T1000 (cell line): ENCODE data around the gene BLTP2.
"Not testable (repeated sequence)": the region's sequence is repeated elsewhere in the genome, so short reads cannot be mapped to it uniquely, and the experiment has no call there.

Experiments used
- DNase-seq: peaks from one replicate; lab custom pipeline; 2025; ENCODE audit warnings: mixed read lengths; lab: John Stamatoyannopoulos, UW

BLTP2 gene

DNA sequence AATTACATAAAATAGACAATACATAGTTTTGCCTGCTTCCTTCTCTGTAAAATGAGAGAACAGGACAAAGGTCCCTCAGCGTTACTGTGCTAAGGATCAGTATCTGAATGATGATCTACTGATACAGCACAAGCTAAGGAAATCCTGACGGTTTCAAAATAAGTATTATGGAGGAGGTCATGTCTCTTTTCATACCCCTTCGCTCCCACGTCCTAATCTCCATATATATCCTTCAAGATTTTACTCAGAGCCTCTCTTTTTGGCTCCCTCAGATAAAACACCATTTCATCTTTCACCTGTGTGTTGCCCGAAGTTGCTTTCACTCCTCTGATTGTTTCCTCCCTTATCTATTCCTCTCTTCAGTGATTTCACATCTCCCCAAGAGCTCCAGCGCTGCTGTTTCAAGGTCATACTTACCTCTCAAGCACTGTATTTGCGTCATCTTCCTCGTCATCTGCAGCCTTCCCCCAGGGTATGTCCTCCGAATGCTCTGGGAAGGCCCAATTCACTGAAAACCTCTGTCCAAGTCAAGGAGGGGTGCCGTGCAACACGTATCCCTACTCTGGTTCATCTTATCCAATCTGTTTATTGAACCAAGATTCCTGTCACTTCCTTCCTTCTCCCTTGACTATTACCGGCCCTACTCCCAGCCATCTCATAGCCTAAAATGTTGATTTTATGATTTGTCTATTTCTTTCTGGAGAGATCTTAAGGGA lies 1.2 kb upstream of the BLTP2 start:
- no peak for DNase-seq

- DNase-seq, result no peak
Measured at GRCh38 chr17:28645576-28645939, 600 bp upstream of the BLTP2 start.

- no peak for DNase-seq
Measured at GRCh38 chr17:28643983-28644786, 773 bp downstream of the BLTP2 start.

DNA sequence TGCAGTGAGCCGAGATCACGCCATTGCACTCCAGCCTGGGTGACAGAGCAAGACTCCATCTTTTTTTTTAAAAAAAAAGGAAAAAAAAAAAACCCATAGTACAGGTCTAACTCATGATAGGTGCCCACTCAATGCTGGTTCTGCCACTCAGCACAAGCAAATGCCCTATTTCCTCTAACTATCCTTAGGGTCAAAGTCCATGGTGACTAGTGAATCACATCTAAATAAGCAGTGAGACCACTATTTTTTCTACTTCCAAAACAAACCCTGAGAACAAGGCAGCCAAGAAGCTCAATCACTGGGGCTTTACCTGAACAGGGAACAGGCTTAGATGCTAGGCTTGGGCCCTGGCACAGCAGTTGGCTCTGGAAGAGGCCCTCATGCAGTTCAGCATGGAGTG lies 3.4 kb downstream of the BLTP2 start:
- DNase-seq, result no peak

GRCh38 chr17:28635506-28635905 lies 9.5 kb downstream of the BLTP2 start:
- no peak for DNase-seq

- no peak for DNase-seq
Measured at GRCh38 chr17:28634206-28634865, 10.6 kb downstream of the BLTP2 start.

DNA sequence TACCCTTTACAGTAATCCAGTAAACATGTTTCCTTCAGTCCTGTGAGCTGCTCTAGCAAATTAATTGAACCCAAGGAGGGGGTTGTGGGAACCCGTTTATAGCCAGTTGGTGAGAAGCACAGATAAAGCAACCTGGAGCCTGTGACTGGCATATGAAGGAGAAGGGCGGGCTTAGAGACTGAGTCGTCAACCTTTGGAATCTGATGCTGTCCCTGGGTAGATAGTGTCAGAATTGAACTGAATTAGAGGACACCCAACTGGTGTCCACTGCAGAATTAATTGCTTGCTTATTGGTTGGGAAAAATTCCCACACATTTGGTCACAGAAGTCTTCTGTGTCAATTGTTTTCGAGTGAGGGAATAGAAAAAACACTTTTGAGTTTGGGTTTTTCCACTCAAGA lies 18.1 kb downstream of the BLTP2 start:
- DNase-seq, result no peak

- no peak for DNase-seq
Measured at GRCh38 chr17:28624148-28624547, 20.8 kb downstream of the BLTP2 start.

GRCh38 chr17:28623696-28624095 lies 21.3 kb downstream of the BLTP2 start:
- no peak for DNase-seq

GRCh38 chr17:28622186-28622585 lies 22.8 kb downstream of the BLTP2 start:
- DNase-seq, result no peak

DNA sequence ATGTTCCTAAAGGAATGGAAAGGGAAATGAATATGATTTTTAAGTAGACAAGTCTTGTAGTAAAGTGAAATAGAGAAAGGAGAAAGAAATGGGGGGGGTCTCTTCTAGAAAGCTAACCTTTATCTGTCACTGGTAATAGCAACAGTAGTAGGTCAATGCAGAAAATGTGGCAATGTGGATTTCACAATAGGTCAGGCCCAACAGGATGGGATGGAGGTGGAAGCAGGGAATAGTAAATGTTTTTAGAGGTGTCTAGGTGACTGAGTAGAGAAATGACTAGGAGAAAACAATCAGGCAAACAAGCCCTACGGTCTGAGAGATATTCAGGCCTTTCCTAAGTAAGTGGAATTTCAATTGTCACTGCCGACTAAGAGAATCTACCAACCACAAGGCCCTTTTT lies 24.9 kb downstream of the BLTP2 start:
- no peak for DNase-seq

DNA sequence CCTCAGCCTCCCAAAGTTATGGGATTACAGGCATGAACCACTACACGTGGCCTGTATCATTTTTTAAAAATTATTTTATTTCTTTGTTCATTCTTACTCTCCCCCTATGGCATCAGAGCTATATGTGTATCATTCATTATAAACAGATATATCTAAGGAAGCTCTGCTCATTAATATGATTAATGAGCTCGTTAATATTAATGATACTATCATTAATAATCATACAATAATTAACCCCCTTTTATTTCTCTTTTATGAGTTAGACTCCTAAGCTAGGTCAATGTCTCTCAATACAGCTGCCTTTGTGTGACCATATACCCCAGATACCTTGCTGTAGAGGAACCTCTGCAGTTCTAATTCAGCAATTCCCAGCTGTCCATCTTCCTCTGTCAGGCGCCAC lies 26.5 kb downstream of the BLTP2 start:
- DNase-seq, result no peak

DNA sequence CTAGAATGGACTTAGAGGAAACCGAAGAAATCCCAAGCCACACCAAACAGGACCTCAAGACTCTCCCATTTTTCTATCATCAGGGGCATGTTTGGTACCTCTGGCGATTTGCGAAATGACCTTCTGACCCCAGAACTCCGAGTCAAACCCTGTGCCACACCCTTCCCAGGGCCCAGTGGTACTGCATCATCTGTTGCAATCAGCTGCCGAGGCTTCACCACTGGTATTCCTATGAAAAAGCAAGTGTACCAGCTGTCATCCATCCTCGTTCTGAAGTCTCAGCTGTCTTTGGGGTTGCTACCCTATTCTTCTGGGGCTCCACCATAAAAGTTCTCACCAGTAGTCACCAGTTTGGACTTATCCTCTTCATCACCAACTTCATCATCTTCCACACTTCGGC lies 28.7 kb downstream of the BLTP2 start:
- DNase-seq, result no peak

DNA sequence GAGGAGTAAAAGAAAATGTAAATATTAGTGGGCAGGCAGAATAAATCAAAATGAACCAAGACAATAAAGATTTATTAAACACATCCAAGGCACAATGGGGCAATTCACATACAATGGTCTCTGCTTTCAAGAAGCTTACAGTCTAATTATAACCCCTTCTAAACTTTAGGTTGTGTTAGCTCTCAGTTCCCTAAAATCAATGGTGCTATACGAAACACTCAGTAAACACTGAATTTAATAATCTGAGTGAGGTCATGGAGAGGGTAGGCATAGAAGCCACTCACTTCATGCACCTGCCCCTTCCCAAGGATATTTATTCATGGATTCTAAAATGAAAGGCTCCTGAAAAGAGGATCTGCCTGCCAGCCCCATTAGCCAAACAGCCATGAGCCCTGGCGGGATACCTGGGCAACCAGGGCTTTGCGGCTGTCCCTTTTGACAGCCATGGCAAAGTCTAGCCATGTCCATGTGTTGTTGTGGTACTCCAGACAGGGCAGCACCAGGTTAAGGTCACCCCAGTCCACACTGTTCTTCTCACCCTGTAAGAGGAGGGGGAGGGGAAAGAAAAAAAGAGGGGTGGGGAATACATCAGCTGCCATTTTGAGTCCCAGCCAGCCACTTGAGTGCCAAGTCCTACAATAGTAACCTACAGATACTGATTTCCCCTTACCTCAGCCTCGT lies 29.6 kb downstream of the BLTP2 start:
- no peak for DNase-seq

DNA sequence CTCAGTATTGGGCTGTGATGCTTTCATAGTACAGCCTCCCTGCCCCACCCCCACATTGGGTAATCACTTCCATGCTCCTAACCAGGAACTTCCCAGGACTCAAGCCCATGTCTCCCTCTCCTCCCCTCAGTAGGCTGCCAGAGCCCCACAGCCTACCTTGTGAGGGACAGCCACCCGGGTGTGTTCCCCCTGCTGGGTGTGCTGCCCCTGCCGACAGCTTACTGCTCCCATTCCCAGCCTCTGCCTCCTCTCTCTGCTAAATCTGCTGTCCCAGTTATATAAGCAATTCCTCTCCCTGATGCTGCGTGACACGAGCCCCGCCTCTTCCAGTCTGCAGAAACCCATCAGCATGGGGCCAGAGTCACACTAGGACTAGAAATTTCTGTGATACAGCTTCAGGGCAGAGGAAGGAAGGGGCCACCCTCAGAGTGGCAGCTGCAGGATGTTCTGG lies 31.0 kb downstream of the BLTP2 start, which contains the start of gene RSKR:
Gene RSKR (minus strand): TSS at position 255 of the 451 bp plus-strand sequence. CDS start 24 bp downstream, at position 231.
- no peak for DNase-seq

GRCh38 chr17:28612936-28613872 lies 31.8 kb downstream of the BLTP2 start:
- no peak for DNase-seq

- no peak for DNase-seq
Measured at GRCh38 chr17:28612531-28612930, 32.4 kb downstream of the BLTP2 start.

GRCh38 chr17:28610376-28610775 lies 34.6 kb downstream of the BLTP2 start:
- no peak for DNase-seq

DNA sequence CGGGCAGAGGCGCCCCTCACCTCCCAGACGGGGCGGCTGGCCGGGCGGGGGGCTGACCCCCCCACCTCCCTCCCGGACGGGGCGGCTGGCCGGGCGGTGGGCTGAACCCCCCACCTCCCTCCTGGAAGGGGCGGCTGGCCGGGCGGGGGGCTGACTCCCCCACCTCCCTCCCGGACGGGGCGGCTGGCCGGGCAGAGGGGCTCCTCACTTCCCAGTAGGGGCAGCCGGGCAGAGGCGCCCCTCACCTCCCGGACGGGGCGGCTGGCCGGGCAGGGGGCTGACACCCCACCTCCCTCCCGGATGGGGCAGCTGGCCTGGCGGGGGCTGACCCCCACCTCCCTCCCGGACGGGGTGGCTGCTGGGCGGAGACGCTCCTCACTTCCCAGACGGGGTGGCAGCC lies 40.9 kb downstream of the BLTP2 start:
- DNase-seq, result not testable (repeated sequence)

- peak; percentile 69 for DNase-seq
Measured at GRCh38 chr17:28599311-28600184, 45.4 kb downstream of the BLTP2 start.
